HepG2 (cell line): Measurements from ENCODE around the gene TMEM158. TPM values are rescaled to one million over a fixed set of nuclear protein-coding genes. Genes with fewer than 3 reads are reported as not detected.

Experiments
- ATAC-seq: fragments of 200-7000 bp; cut with Tn5 transposase; 3 replicates; pipeline ENCODE4 v1.9.1; 2020; ENCODE audit warnings: mild to moderate bottlenecking, moderate library complexity
- BruUV-seq: library from RNA; stranded (reverse); fragments of 400-500 nt; replicated peaks from 2 replicates; lab custom pipeline; 2021; lab: Mats Ljungman, UMichigan
- CTCF ChIA-PET: fragments of 300-600 bp; formaldehyde crosslinking; extraction: SDS; loops from one replicate; lab custom pipeline; 2021; ENCODE audit warnings: low total read pairs, inconsistent platforms, low intra/inter-chr PET ratio; lab: Yijun Ruan, JAX
- POLR2A ChIA-PET: fragments of 350-600 bp; sonication (Branson Sonifier 250); formaldehyde crosslinking; loops from one replicate; lab custom pipeline; 2020; ENCODE audit warnings: antibody characterized with exemption, inconsistent platforms; lab: Yijun Ruan, JAX
- DNase-seq: peaks from one replicate; pipeline ENCODE4 v3.0.0-alpha.2; 2015; ENCODE audit warnings: low spot score
- FAIRE-seq: peaks from 3 replicates; lab custom pipeline; 2011; peaks lifted over from hg19 to GRCh38; lab: Jason Lieb, UNC
- H2AFZ ChIP-seq: one replicate; pipeline ENCODE4 v1.6.1; 2011; ENCODE audit warnings: low read length, inconsistent platforms
- H3K27ac ChIP-seq: fragments of 300-600 bp; 3 replicates; pipeline ENCODE4 v1.8.0; 2011; ENCODE audit warnings: mixed run types, mild to moderate bottlenecking, mixed read lengths, low read length, inconsistent platforms; ENCODE audit not compliant: insufficient read depth; ENCODE audit errors: extremely low read length
- H3K27me3 ChIP-seq, 2 experiments: fragments of 200-600 bp in 1 of 2; 2 replicates in 1 of 2; 3 replicates in 1 of 2; pipeline versions ENCODE4 v1.6.0 to v1.8.0; 2011; ENCODE audit warnings: low read length in 2 of 2, mild to moderate bottlenecking in 2 of 2, moderate library complexity in 2 of 2, inconsistent platforms in 1 of 2; ENCODE audit not compliant: insufficient read depth in 2 of 2, control insufficient read depth in 1 of 2
- H3K36me3 ChIP-seq, 2 experiments: fragments of 200-600 bp in 1 of 2; replicated peaks in 1 of 2; 2 replicates in 1 of 2; 3 replicates in 1 of 2; pipeline versions ENCODE4 v1.5.1 to v1.8.0; 2011; ENCODE audit warnings: low read length in 2 of 2, inconsistent platforms in 1 of 2; ENCODE audit not compliant: insufficient read depth in 2 of 2, control insufficient read depth in 1 of 2
- H3K4me1 ChIP-seq: 2 replicates; pipeline ENCODE4 v1.5.1; 2012; ENCODE audit warnings: low read length, inconsistent platforms; ENCODE audit not compliant: insufficient read depth
- H3K4me2 ChIP-seq: 2 replicates; pipeline ENCODE4 v1.6.0; 2011; ENCODE audit warnings: low read depth, low read length, inconsistent platforms
- H3K4me3 ChIP-seq, 3 experiments: fragments of 200-600 bp in 1 of 3; sonication (generic), shearing (Covaris generic) in 1 of 3; replicated peaks in 1 of 3; 2 replicates each; pipeline ENCODE4 v1.5.1; 2011 to 2016; ENCODE audit warnings: low read length in 3 of 3, inconsistent platforms in 2 of 3, low read depth in 2 of 3, mild to moderate bottlenecking in 2 of 3, control low read depth in 1 of 3, mixed read lengths in 1 of 3; ENCODE audit not compliant: insufficient read depth in 1 of 3
- H3K79me2 ChIP-seq: one replicate; pipeline ENCODE4 v1.6.1; 2011; ENCODE audit warnings: low read length, inconsistent platforms; ENCODE audit not compliant: insufficient read depth
- H3K9ac ChIP-seq: 2 replicates; pipeline ENCODE4 v1.6.0; 2011; ENCODE audit warnings: mild to moderate bottlenecking, low read depth, low read length, inconsistent platforms; ENCODE audit not compliant: insufficient read depth
- H3K9me3 ChIP-seq: 2 replicates; pipeline ENCODE4 v1.5.1; 2012; ENCODE audit warnings: mild to moderate bottlenecking, low read length
- H4K20me1 ChIP-seq: 2 replicates; pipeline ENCODE4 v1.6.0; 2011; ENCODE audit warnings: inconsistent platforms, mild to moderate bottlenecking, low read length, moderate library complexity; ENCODE audit not compliant: insufficient read depth
- FOXK2 ChIP-seq: fragments of 450-650 bp; IDR thresholded peaks from 2 replicates; pipeline ENCODE4 v1.6.1; 2016
- HNRNPLL ChIP-seq: fragments of 200-400 bp; formaldehyde crosslinking; IDR thresholded peaks from 2 replicates; pipeline ENCODE4 v1.6.1; 2017; ENCODE audit warnings: mild to moderate bottlenecking, low read depth, low read length; ENCODE audit not compliant: poor library complexity, severe bottlenecking
- NFE2 ChIP-seq: sonication (generic); formaldehyde crosslinking; IDR thresholded peaks from 2 replicates; pipeline ENCODE4 v1.4.0; 2020; ENCODE audit warnings: missing genetic modification reagents
- NFRKB ChIP-seq: fragments of 450-650 bp; IDR thresholded peaks from 2 replicates; pipeline ENCODE4 v1.6.1; 2017
- PAF1 ChIP-seq: IDR thresholded peaks from 2 replicates; pipeline ENCODE4 v1.6.1; 2016; ENCODE audit warnings: missing genetic modification reagents, missing compliant biosample characterization
- PHF5A ChIP-seq: IDR thresholded peaks from one replicate; pipeline ENCODE4 v1.6.1; 2018; ENCODE audit warnings: low read depth, missing genetic modification reagents; ENCODE audit not compliant: unreplicated experiment
- SNAI1 ChIP-seq: sonication (generic); formaldehyde crosslinking; IDR thresholded peaks from 2 replicates; pipeline ENCODE4 v1.5.0; 2020; ENCODE audit warnings: mild to moderate bottlenecking, missing genetic modification reagents, borderline replicate concordance
- TBX2 ChIP-seq: sonication (generic); formaldehyde crosslinking; IDR thresholded peaks from 2 replicates; pipeline ENCODE4 v1.5.0; 2020; ENCODE audit warnings: missing genetic modification reagents, mild to moderate bottlenecking, borderline replicate concordance
- THAP11 ChIP-seq: IDR thresholded peaks from 2 replicates; pipeline ENCODE4 v1.6.1; 2016; ENCODE audit warnings: missing biosample characterization, missing genetic modification reagents
- TP53 ChIP-seq: sonication (generic); formaldehyde crosslinking; conservative IDR thresholded peaks from 2 replicates; pipeline ENCODE4 v1.4.0; 2020; ENCODE audit warnings: missing genetic modification reagents
- ZFP62 ChIP-seq: sonication (generic); formaldehyde crosslinking; IDR thresholded peaks from 2 replicates; pipeline ENCODE4 v1.4.0; 2020; ENCODE audit warnings: missing genetic modification reagents
- ZNF260 ChIP-seq: sonication (generic); formaldehyde crosslinking; IDR thresholded peaks from 2 replicates; pipeline ENCODE4 v1.4.0; 2020; ENCODE audit warnings: missing genetic modification reagents, low read depth, mild to moderate bottlenecking, borderline replicate concordance
- ZNF296 ChIP-seq: sonication (generic); formaldehyde crosslinking; conservative IDR thresholded peaks from 2 replicates; pipeline ENCODE4 v1.5.0; 2020; ENCODE audit warnings: mild to moderate bottlenecking, missing genetic modification reagents
- ZNF619 ChIP-seq: sonication (generic); formaldehyde crosslinking; IDR thresholded peaks from 2 replicates; pipeline ENCODE4 v1.4.0; 2020; ENCODE audit warnings: mild to moderate bottlenecking, missing genetic modification reagents
- ZNF75D ChIP-seq: sonication (generic); formaldehyde crosslinking; IDR thresholded peaks from 2 replicates; pipeline ENCODE4 v1.8.1; 2023; ENCODE audit warnings: missing genetic modification reagents, mild to moderate bottlenecking, borderline replicate concordance
- ZNF816 ChIP-seq: sonication (generic); formaldehyde crosslinking; IDR thresholded peaks from 2 replicates; pipeline ENCODE4 v1.8.0; 2022; ENCODE audit warnings: missing genetic modification reagents, mild to moderate bottlenecking, borderline replicate concordance
- WGBS: methylation state at CpG from one replicate; pipeline ENCODE4 v1.1.6; 2017; ENCODE audit warnings: low lambda C conversion rate; 5-methylcytosine and 5-hydroxymethylcytosine counted together
- in situ Hi-C: cut with HindIII; loops from 2 replicates; pipeline ENCODE4 v1.10.0; 2017; ENCODE audit warnings: low pct_unique_long_range_greater_than_20kb; ENCODE audit not compliant: extremely low pct_ligation_motif_present
- intact Hi-C: fragments of 100-400 bp; cut with micrococcal nuclease; formaldehyde crosslinking; loops from one replicate; pipeline ENCODE4 v1.10.0; 2022; ENCODE audit not compliant: unreplicated experiment
- polyA plus RNA-seq, 8 experiments: library from polyadenylated mRNA; depleted of rRNA in 3 of 8; stranded (reverse) in 7 of 8; unstranded in 1 of 8; fragments of >200 nt; fragmentation: Illumina TruSeq in 4 of 8; extraction: Trizol in 4 of 8; gene quantifications; 2 replicates each; pipeline versions ENCODE4 v1.2.1 to v1.2.3, GENCODE V29; 2011 to 2016; ENCODE audit warnings: low read depth in 4 of 8, missing spikeins in 1 of 8, mixed read lengths in 1 of 8; ENCODE audit not compliant: insufficient read depth in 1 of 8
- total RNA-seq, 5 experiments: library from RNA; depleted of rRNA; stranded (reverse); fragments of >200 nt; fragmentation: Illumina TruSeq; extraction: Trizol; gene quantifications; 2 replicates each; pipeline ENCODE4 v1.2.3, GENCODE V29; 2016; ENCODE audit warnings: low read depth in 1 of 5
- TF ChIP-seq, protein P1 (sequence below): sonication (generic); formaldehyde crosslinking; IDR thresholded peaks from 2 replicates; pipeline ENCODE4 v1.5.1; 2020; ENCODE audit warnings: mild to moderate bottlenecking, missing genetic modification reagents, moderate library complexity
- TF ChIP-seq, protein P2 (sequence below): sonication (generic); formaldehyde crosslinking; IDR thresholded peaks from 2 replicates; pipeline ENCODE4 v1.4.0; 2020; ENCODE audit warnings: missing genetic modification reagents
- TF ChIP-seq, protein P3 (sequence below): sonication (generic); formaldehyde crosslinking; IDR thresholded peaks from 2 replicates; pipeline ENCODE4 v1.4.0; 2020; ENCODE audit warnings: mild to moderate bottlenecking, low read depth, missing genetic modification reagents

TMEM158 gene
- total and polyA plus RNA-seq, 2 of the 13 experiments (the other 11 are each of a cell fraction or from before 2014, with no cell fraction given): 0.13 TPM; not detected in 1

DNA sequence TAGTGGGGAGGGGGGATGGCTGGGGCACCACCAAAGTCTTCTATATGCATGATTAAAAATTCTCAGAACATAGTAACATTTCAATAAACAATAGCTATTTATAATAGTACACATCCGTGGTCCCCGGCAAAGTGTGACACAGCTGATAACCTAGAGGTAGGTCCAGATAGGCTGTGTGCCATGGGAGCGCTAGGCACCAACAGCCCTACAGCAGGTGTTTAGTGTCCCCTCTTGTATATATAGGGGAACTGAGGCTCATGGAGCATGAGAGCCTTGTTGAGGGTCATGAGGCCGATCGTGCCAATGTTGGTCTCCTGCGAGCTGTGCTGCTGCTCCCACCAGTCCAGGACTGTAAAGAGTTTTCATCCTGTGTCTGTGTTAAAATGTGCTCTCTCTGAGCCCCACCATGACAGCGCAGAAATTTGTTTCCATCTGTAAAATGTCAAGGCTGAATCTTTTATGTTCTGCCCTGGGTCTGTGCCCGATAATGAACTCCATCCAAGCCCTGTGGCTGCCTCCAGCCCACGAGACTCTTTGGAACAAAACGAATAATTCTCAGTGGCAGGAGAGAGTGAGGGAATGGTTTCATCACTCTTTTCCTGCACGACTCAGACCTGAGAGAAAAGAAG, 14.5 kb downstream of the TMEM158 start:
- Histone ChIP-seq H3K4me3 (no peak overlapping the region), H3K4me2 (no peak overlapping the region)

More for the DNA sequence above, 14.5 kb downstream of the TMEM158 start:
- no peaks in the 10 kb centered on the region for H3K36me3 ChIP-seq
- H3K27ac ChIP-seq: no peak overlapping the region
- no peak overlapping the region for H2AFZ ChIP-seq
- intact Hi-C loops (no loop called here), in situ Hi-C loops (loop anchor here (5.0 kb wide), 1 partner anchor 174 kb away; no protein-coding TSS in a partner anchor)
- FAIRE-seq (no peak), DNase-seq (no peak), ATAC-seq (no peak)
- no peaks in the 10 kb centered on the region for H3K79me2 ChIP-seq
- no peaks in the 10 kb centered on the region for H4K20me1 ChIP-seq
- WGBS: 28% methylated on average over 7 of the region's 11 CpGs
- peaks cover 0 to 21% of the 10 kb centered on the region in 2 experiments; a peak in 3 of 5 replicates for H3K27me3 ChIP-seq
- H3K9ac ChIP-seq: no peak overlapping the region
- no peaks in the 10 kb centered on the region for H3K4me1 ChIP-seq
- POLR2A ChIA-PET: no interaction called here
- H3K9me3 ChIP-seq: no peaks in the 10 kb centered on the region
- CTCF ChIA-PET: interaction anchor here (2.7 to 3.0 kb wide), 2 partner anchors 170 to 174 kb away, joined by 37 to 42 read pairs; no protein-coding TSS in a partner anchor
- BruUV-seq: no TSS peak
- no peak for TF ChIP-seq SNAI1 (CRISPR knock-in tag)
- no peak for TF ChIP-seq HNRNPLL
- no peak for TF ChIP-seq TBX2
- no peak for TF ChIP-seq PHF5A (CRISPR knock-in tag)
- TF ChIP-seq THAP11: no peak
- TF ChIP-seq ZNF816: no peak
- no peak for TF ChIP-seq PAF1 (CRISPR knock-in tag)
- no peak for TF ChIP-seq ZNF260 (CRISPR knock-in tag)
- TF ChIP-seq ZNF296 (CRISPR knock-in tag): no peak
- TF ChIP-seq ZNF619 (CRISPR knock-in tag): no peak
- TF ChIP-seq, protein P1, sequence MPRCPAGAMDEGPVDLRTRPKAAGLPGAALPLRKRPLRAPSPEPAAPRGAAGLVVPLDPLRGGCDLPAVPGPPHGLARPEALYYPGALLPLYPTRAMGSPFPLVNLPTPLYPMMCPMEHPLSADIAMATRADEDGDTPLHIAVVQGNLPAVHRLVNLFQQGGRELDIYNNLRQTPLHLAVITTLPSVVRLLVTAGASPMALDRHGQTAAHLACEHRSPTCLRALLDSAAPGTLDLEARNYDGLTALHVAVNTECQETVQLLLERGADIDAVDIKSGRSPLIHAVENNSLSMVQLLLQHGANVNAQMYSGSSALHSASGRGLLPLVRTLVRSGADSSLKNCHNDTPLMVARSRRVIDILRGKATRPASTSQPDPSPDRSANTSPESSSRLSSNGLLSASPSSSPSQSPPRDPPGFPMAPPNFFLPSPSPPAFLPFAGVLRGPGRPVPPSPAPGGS: no peak
- no peak for TF ChIP-seq ZFP62 (CRISPR knock-in tag)
- TF ChIP-seq, protein P2, sequence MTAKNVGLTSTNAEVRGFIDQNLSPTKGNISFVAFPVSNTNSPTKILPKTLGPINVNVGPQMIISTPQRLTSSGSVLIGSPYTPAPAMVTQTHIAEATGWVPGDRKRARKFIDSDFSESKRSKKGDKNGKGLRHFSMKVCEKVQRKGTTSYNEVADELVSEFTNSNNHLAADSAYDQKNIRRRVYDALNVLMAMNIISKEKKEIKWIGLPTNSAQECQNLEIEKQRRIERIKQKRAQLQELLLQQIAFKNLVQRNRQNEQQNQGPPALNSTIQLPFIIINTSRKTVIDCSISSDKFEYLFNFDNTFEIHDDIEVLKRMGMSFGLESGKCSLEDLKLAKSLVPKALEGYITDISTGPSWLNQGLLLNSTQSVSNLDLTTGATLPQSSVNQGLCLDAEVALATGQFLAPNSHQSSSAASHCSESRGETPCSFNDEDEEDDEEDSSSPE (CRISPR knock-in tag): no peak
- TF ChIP-seq TP53: no peak
- TF ChIP-seq ZNF75D: no peak
- TF ChIP-seq NFE2: no peak
- TF ChIP-seq, protein P3, sequence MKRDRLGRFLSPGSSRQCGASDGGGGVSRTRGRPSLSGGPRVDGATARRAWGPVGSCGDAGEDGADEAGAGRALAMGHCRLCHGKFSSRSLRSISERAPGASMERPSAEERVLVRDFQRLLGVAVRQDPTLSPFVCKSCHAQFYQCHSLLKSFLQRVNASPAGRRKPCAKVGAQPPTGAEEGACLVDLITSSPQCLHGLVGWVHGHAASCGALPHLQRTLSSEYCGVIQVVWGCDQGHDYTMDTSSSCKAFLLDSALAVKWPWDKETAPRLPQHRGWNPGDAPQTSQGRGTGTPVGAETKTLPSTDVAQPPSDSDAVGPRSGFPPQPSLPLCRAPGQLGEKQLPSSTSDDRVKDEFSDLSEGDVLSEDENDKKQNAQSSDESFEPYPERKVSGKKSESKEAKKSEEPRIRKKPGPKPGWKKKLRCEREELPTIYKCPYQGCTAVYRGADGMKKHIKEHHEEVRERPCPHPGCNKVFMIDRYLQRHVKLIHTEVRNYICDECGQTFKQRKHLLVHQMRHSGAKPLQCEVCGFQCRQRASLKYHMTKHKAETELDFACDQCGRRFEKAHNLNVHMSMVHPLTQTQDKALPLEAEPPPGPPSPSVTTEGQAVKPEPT (CRISPR knock-in tag): no peak
- no peak for TF ChIP-seq NFRKB
- TF ChIP-seq FOXK2: no peak
